ENCODE measurements around the gene PCSK5. TPM values are rescaled to one million over a fixed set of nuclear protein-coding genes. Genes with fewer than 3 reads are reported as not detected.

The PCSK5 gene
- polyA plus RNA-seq, 3 donors: 4.8 to 13.0 (median 7.1) TPM

DNA sequence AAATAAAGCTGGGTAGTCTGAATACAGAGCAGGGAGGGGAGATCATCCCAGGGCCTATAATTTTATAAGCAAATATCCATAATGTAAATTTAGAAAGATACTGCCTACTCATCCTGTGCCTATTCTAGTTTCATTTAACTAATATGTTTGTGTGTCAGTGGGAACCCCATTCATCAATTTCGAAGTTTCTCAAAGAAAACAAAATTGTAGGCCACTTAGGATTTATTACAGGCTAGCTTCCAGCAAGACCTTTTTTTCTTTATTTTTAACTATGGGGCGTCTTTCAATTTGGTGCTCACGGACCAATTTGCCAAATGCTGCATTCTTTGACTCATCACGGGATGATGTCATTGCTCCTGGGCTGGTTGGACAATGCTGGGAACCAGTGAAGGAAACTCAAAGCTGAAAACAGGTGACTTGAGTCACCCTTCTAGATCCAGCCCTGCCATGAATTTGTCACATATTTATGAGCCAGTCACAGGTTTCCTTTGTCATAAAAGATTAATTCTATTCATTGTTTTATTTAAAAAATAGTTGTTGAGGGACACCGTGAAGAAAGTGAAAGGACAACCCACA is 13.4 kb downstream of the PCSK5 start:
- peaks cover 71% of the 10 kb centered on the region for H4K20me1 ChIP-seq (ENCODE audit: insufficient read depth, low read length)
- H3K79me2 ChIP-seq (ENCODE audit: insufficient read depth, low read length): no peaks in the 10 kb centered on the region
- H3K4me2 ChIP-seq (replicated peaks; ENCODE audit: extremely low read depth, low read length, poor library complexity, severe bottlenecking): no peak overlapping the region
- no peak overlapping the region for H2AFZ ChIP-seq (ENCODE audit: insufficient read depth, low read depth, low read length, poor library complexity, severe bottlenecking)
- H3K27me3 Mint-ChIP-seq (ENCODE audit: low read depth in 3 of 3): peaks cover 0 to 3% (median 1%) of the 10 kb centered on the region in 3 donors
- peaks cover 0 to 6% (median 0%) of the 10 kb centered on the region in 7 donors for H3K9me3 Mint-ChIP-seq
- peaks cover 4% of the 10 kb centered on the region in 2 donors for H3K4me1 ChIP-seq (ENCODE audit: control insufficient read depth in 1 of 2, insufficient read depth in 2 of 2, low read length in 2 of 2)
- H3K36me3 Mint-ChIP-seq: peaks cover 0 to 5% of the 10 kb centered on the region in 2 donors
- H3K27ac ChIP-seq (ENCODE audit: low read depth in 1 of 2, low read length in 2 of 2): no peak overlapping the region
- H3K36me3 ChIP-seq (replicated peaks in 1 of 2; ENCODE audit: control insufficient read depth in 1 of 2, insufficient read depth in 2 of 2, low read length in 2 of 2): no peaks in the 10 kb centered on the region
- 96% methylated on average over 3 of the region's 5 CpGs for WGBS (ENCODE audit: insufficient coverage)
- H3K27ac Mint-ChIP-seq: no peak overlapping the region
- H3K4me3 ChIP-seq (replicated peaks in 1 of 3; ENCODE audit: low read depth in 2 of 3, low read length in 3 of 3): no peak overlapping the region
- DNase-seq: peak in 1 of 3 donors; percentile 12
- H3K4me1 Mint-ChIP-seq: peaks cover 12% of the 10 kb centered on the region
- no peaks in the 10 kb centered on the region for H3K9me3 ChIP-seq (replicated peaks in 1 of 2; ENCODE audit: control insufficient read depth in 1 of 2, insufficient read depth in 1 of 2, low read length in 2 of 2)
- H3K27me3 ChIP-seq (ENCODE audit: control insufficient read depth in 2 of 2, insufficient read depth in 2 of 2, low read length in 2 of 2): no peaks in the 10 kb centered on the region
- intact Hi-C loops (cut with micrococcal nuclease): no loop called here
- no peak overlapping the region for H3K9ac ChIP-seq (ENCODE audit: insufficient read depth, low read length, poor library complexity, severe bottlenecking)
- H3K4me3 Mint-ChIP-seq: no peak overlapping the region
- no peak for TF ChIP-seq CTCF (IDR thresholded peaks at IDR 0.05)

- peaks cover 4% of the 10 kb centered on the region in 2 donors for H3K4me1 ChIP-seq (ENCODE audit: control insufficient read depth in 1 of 2, insufficient read depth in 2 of 2, low read length in 2 of 2)
- no peak overlapping the region for H3K4me3 ChIP-seq (replicated peaks in 1 of 3; ENCODE audit: low read depth in 2 of 3, low read length in 3 of 3)
- intact Hi-C loops (cut with micrococcal nuclease): no loop called here
- H3K36me3 ChIP-seq (replicated peaks in 1 of 2; ENCODE audit: control insufficient read depth in 1 of 2, insufficient read depth in 2 of 2, low read length in 2 of 2): no peaks in the 10 kb centered on the region
- H2AFZ ChIP-seq (ENCODE audit: insufficient read depth, low read depth, low read length, poor library complexity, severe bottlenecking): no peak overlapping the region
- no peak overlapping the region for H3K27ac Mint-ChIP-seq
- peaks cover 0 to 5% of the 10 kb centered on the region in 2 donors for H3K36me3 Mint-ChIP-seq
- no peak for DNase-seq
- H3K9me3 ChIP-seq (replicated peaks in 1 of 2; ENCODE audit: control insufficient read depth in 1 of 2, insufficient read depth in 1 of 2, low read length in 2 of 2): no peaks in the 10 kb centered on the region
- no peaks in the 10 kb centered on the region for H3K27me3 ChIP-seq (ENCODE audit: control insufficient read depth in 2 of 2, insufficient read depth in 2 of 2, low read length in 2 of 2)
- no peak overlapping the region for H3K4me2 ChIP-seq (replicated peaks; ENCODE audit: extremely low read depth, low read length, poor library complexity, severe bottlenecking)
- no peak overlapping the region for H3K27ac ChIP-seq (ENCODE audit: low read depth in 1 of 2, low read length in 2 of 2)
- no peaks in the 10 kb centered on the region for H3K79me2 ChIP-seq (ENCODE audit: insufficient read depth, low read length)
- H3K9ac ChIP-seq (ENCODE audit: insufficient read depth, low read length, poor library complexity, severe bottlenecking): no peak overlapping the region
- H4K20me1 ChIP-seq (ENCODE audit: insufficient read depth, low read length): peaks cover 71% of the 10 kb centered on the region
- H3K27me3 Mint-ChIP-seq (ENCODE audit: low read depth in 3 of 3): peaks cover 0 to 3% (median 1%) of the 10 kb centered on the region in 3 donors
- TF ChIP-seq CTCF (IDR thresholded peaks at IDR 0.05): no peak
- H3K4me3 Mint-ChIP-seq: no peak overlapping the region
- H3K9me3 Mint-ChIP-seq: peaks cover 0 to 6% (median 0%) of the 10 kb centered on the region in 7 donors
- peaks cover 12% of the 10 kb centered on the region for H3K4me1 Mint-ChIP-seq
Measured at GRCh38 chr9:75904364-75904763, 13.9 kb downstream of the PCSK5 start.
